IMR-90 (cell line): Measurements from ENCODE around the gene STKLD1. TPM values are rescaled to one million over a fixed set of nuclear protein-coding genes. Genes with fewer than 3 reads are reported as not detected.

Source experiments
- ATAC-seq: fragments of 200-7000 bp; cut with Tn5 transposase; 2 replicates; pipeline ENCODE4 v1.9.1; 2020; ENCODE audit warnings: low read depth, mild to moderate bottlenecking, moderate library complexity
- BruUV-seq: library from RNA; stranded (reverse); fragments of 400-500 nt; replicated peaks from 2 replicates; lab custom pipeline; 2021; lab: Mats Ljungman, UMichigan
- CTCF ChIA-PET: fragments of 300-600 bp; formaldehyde crosslinking; extraction: SDS; loops from one replicate; lab custom pipeline; 2021; ENCODE audit warnings: antibody characterized with exemption; lab: Yijun Ruan, JAX
- POLR2A ChIA-PET: fragments of 300-600 bp; sonication (Branson Sonifier 250); formaldehyde crosslinking; loops from one replicate; lab custom pipeline; 2022; ENCODE audit warnings: antibody characterized with exemption; ENCODE audit not compliant: unreplicated experiment; lab: Charles Lee
- DNase-seq: peaks from one replicate; pipeline ENCODE4 v3.0.0; 2013
- H2AFZ ChIP-seq: replicated peaks from 2 replicates; pipeline ENCODE3; 2013; ENCODE audit warnings: low read length, mild to moderate bottlenecking; ENCODE audit not compliant: poor library complexity
- H2AK5ac ChIP-seq: 2 replicates; pipeline ENCODE4 v1.6.1; 2013; ENCODE audit warnings: low read depth, low read length, inconsistent platforms
- H2AK9ac ChIP-seq: replicated peaks from 2 replicates; pipeline ENCODE3; 2013; ENCODE audit warnings: mild to moderate bottlenecking, low read depth, low read length, moderate library complexity; ENCODE audit not compliant: poor library complexity
- H2BK120ac ChIP-seq: 2 replicates; pipeline ENCODE4 v1.6.1; 2013; ENCODE audit warnings: low read depth, low read length, inconsistent platforms
- H2BK15ac ChIP-seq: 3 replicates; pipeline ENCODE4 v1.6.1; 2013; ENCODE audit warnings: low read depth, low read length, inconsistent platforms
- H2BK20ac ChIP-seq: 2 replicates; pipeline ENCODE4 v1.6.1; 2013; ENCODE audit warnings: low read depth, mild to moderate bottlenecking, inconsistent platforms, low read length, moderate library complexity
- H2BK5ac ChIP-seq: 2 replicates; pipeline ENCODE4 v1.6.1; 2013; ENCODE audit warnings: mild to moderate bottlenecking, low read depth, low read length, inconsistent platforms; ENCODE audit not compliant: poor library complexity, severe bottlenecking
- H3K14ac ChIP-seq: replicated peaks from 2 replicates; pipeline ENCODE4 v1.6.1; 2013; ENCODE audit warnings: low read depth, low read length, inconsistent platforms
- H3K18ac ChIP-seq: 2 replicates; pipeline ENCODE4 v1.6.1; 2013; ENCODE audit warnings: low read depth, low read length, control low read depth
- H3K23ac ChIP-seq: 2 replicates; pipeline ENCODE4 v1.6.1; 2013; ENCODE audit warnings: low read depth, low read length, inconsistent platforms
- H3K27ac ChIP-seq: 2 replicates; pipeline ENCODE4 v1.5.1; 2013; ENCODE audit warnings: mild to moderate bottlenecking, control low read depth, low read length; ENCODE audit not compliant: insufficient read depth
- H3K27me3 ChIP-seq: 2 replicates; pipeline ENCODE4 v1.6.1; 2013; ENCODE audit warnings: low read length; ENCODE audit not compliant: control insufficient read depth, insufficient read depth
- H3K36me3 ChIP-seq: 2 replicates; pipeline ENCODE4 v1.6.1; 2013; ENCODE audit warnings: low read length, mixed read lengths; ENCODE audit not compliant: control insufficient read depth, insufficient read depth
- H3K4ac ChIP-seq: 2 replicates; pipeline ENCODE4 v1.6.1; 2013; ENCODE audit warnings: low read depth, low read length, inconsistent platforms
- H3K4me1 ChIP-seq: 2 replicates; pipeline ENCODE4 v1.6.1; 2013; ENCODE audit warnings: low read length, mixed read lengths; ENCODE audit not compliant: control insufficient read depth, insufficient read depth
- H3K4me2 ChIP-seq: 2 replicates; pipeline ENCODE4 v1.6.1; 2013; ENCODE audit warnings: low read depth, mild to moderate bottlenecking, control low read depth, low read length, moderate library complexity
- H3K4me3 ChIP-seq: 2 replicates; pipeline ENCODE4 v1.5.1; 2013; ENCODE audit warnings: low read depth, mild to moderate bottlenecking, control low read depth, low read length, moderate library complexity; ENCODE audit not compliant: insufficient read depth
- H3K56ac ChIP-seq: 2 replicates; pipeline ENCODE4 v1.6.1; 2013; ENCODE audit warnings: low read length, inconsistent platforms; ENCODE audit not compliant: insufficient read depth; ENCODE audit errors: extremely low read depth
- H3K79me1 ChIP-seq, 2 experiments: 2 replicates each; pipeline ENCODE4 v1.6.1; 2013; ENCODE audit warnings: low read length in 2 of 2, inconsistent platforms in 1 of 2, low read depth in 1 of 2
- H3K9ac ChIP-seq: 2 replicates; pipeline ENCODE4 v1.6.1; 2013; ENCODE audit warnings: low read depth, low read length, control low read depth
- H3K9me1 ChIP-seq: 2 replicates; pipeline ENCODE4 v1.6.1; 2013; ENCODE audit warnings: low read length, inconsistent platforms; ENCODE audit not compliant: insufficient read depth
- H3K9me3 ChIP-seq: 2 replicates; pipeline ENCODE4 v1.6.1; 2013; ENCODE audit warnings: low read length; ENCODE audit not compliant: control insufficient read depth, insufficient read depth
- H4K20me1 ChIP-seq: 2 replicates; pipeline ENCODE4 v1.6.1; 2013; ENCODE audit warnings: low read length, inconsistent platforms; ENCODE audit not compliant: insufficient read depth
- H4K5ac ChIP-seq: 2 replicates; pipeline ENCODE4 v1.6.1; 2013; ENCODE audit warnings: mild to moderate bottlenecking, low read depth, low read length, control low read depth
- H4K8ac ChIP-seq, 2 experiments: 2 replicates each; pipeline ENCODE4 v1.6.1; 2013; ENCODE audit warnings: low read depth in 2 of 2, low read length in 2 of 2, control low read depth in 1 of 2, inconsistent platforms in 1 of 2
- H4K91ac ChIP-seq: 2 replicates; pipeline ENCODE4 v1.6.1; 2013; ENCODE audit warnings: low read depth, low read length, inconsistent platforms; ENCODE audit not compliant: insufficient read depth
- BHLHE40 ChIP-seq: fragments of 150-350 bp; IDR thresholded peaks from 2 replicates; pipeline ENCODE4 v1.6.1; 2016; ENCODE audit warnings: mild to moderate bottlenecking, low read depth, low read length
- CEBPB ChIP-seq: IDR thresholded peaks from 2 replicates; pipeline ENCODE4 v1.6.1; 2012; ENCODE audit warnings: low read depth, low read length, improper control_type of control experiment
- FOS ChIP-seq: fragments of 150-350 bp; IDR thresholded peaks from 2 replicates; pipeline ENCODE4 v1.6.1; 2016; ENCODE audit warnings: low read depth, low read length
- WGBS, 2 experiments: methylation state at CpG; one replicate each; pipeline versions ENCODE4 v1.1.5 to v1.1.7; 2013; ENCODE audit warnings: missing lambda C conversion rate in 2 of 2; ENCODE audit not compliant: insufficient read length in 1 of 2; ENCODE audit errors: extremely low coverage in 2 of 2; 5-methylcytosine and 5-hydroxymethylcytosine counted together
- dilution Hi-C: fragments of 300-500 bp; cut with HindIII; formaldehyde crosslinking; loops from one replicate; pipeline ENCODE4 v1.14.3; 2018; ENCODE audit warnings: low sequenced_read_pairs; ENCODE audit not compliant: unreplicated experiment
- in situ Hi-C: fragments of 300-500 bp; cut with MboI; formaldehyde crosslinking; loops from 3 replicates; pipeline ENCODE4 v1.14.3; 2019; ENCODE audit warnings: low sequenced_read_pairs, inconsistent platforms, mixed read lengths
- intact Hi-C: fragments of 100-400 bp; cut with micrococcal nuclease; formaldehyde crosslinking; loops from 2 replicates; pipeline ENCODE4 v1.10.0; 2022
- polyA plus RNA-seq, 3 experiments: library from polyadenylated mRNA; depleted of rRNA; stranded (reverse); fragments of >200 nt; gene quantifications; 2 replicates each; pipeline ENCODE4 v1.2.3, GENCODE V29; 2012; ENCODE audit warnings: low replicate concordance in 1 of 3
- total RNA-seq: library from RNA; depleted of rRNA; stranded (reverse); fragments of >200 nt; gene quantifications from 2 replicates; pipeline ENCODE4 v1.2.3, GENCODE V29; 2012
- TF ChIP-seq, protein P1 (sequence below): fragments of 150-350 bp; IDR thresholded peaks from 2 replicates; pipeline ENCODE4 v1.6.1; 2017; ENCODE audit warnings: mild to moderate bottlenecking, antibody characterized with exemption, low read length, low read depth

The STKLD1 gene
- total and polyA plus RNA-seq, 2 of the 4 experiments (the other 2 are of a cell fraction) = 0.54 to 0.65 TPM

DNA sequence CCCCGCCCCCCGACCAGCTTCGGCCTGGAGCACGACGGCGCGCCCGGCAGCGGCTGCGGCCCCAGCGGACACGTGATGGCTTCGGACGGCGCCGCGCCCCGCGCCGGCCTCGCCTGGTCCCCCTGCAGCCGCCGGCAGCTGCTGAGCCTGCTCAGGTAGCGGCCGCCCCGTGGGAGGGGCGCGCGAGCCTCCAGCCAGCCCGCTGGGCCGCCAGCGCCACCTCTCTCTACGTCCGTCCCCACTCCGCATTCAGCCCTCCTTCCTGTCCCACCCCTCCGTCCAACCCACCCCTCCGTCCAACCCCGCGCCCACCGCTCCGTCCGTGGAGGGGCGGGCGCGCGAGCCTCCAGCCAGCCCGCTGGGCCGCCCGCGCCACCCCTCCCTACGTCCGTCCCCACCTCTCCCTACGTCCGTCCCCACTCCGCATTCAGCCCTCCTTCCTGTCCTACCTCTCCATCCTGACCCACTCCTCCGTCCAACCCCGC, 52.5 kb downstream of the STKLD1 start:
- no peak overlapping the region for H2AK9ac ChIP-seq
- WGBS, 2 experiments = 1% methylated on average over 16 of the region's 57 CpGs; no CpG with 5 or more reads in 1 of the 2 experiments
- peaks cover under 1% of the 10 kb centered on the region; the same call in 1 of the 2 replicates for H4K20me1 ChIP-seq
- H3K4me2 ChIP-seq = peak overlapping the region; percentile 55; the same call in 1 of the 2 replicates
- H3K36me3 ChIP-seq = peaks cover 4% of the 10 kb centered on the region; the same call in 1 of the 2 replicates
- in situ Hi-C loops (no loop called here), intact Hi-C loops (no loop called here), dilution Hi-C loops (no loop called here)
- no peak overlapping the region for H2AK5ac ChIP-seq
- CTCF ChIA-PET = no interaction called here
- no peak overlapping the region for H3K23ac ChIP-seq
- no peak overlapping the region for H3K18ac ChIP-seq
- H2BK20ac ChIP-seq = no peak overlapping the region
- peak overlapping the region; percentile 79 for H2AFZ ChIP-seq
- peaks cover under 1% of the 10 kb centered on the region; the same call in 1 of the 2 replicates for H3K4me1 ChIP-seq
- ATAC-seq (peak; percentile 56), DNase-seq (no peak)
- H2BK5ac ChIP-seq = no peak overlapping the region
- H2BK15ac ChIP-seq = no peak overlapping the region
- peak overlapping the region; percentile 4; the same call in 1 of the 2 replicates for H3K4me3 ChIP-seq
- H4K5ac ChIP-seq = no peak overlapping the region
- H3K9ac ChIP-seq = no peak overlapping the region
- no peak overlapping the region for H3K27ac ChIP-seq
- no peak overlapping the region for H4K8ac ChIP-seq
- H4K91ac ChIP-seq = no peak overlapping the region
- peaks cover 8% of the 10 kb centered on the region for H3K9me1 ChIP-seq
- no peaks in the 10 kb centered on the region for H3K79me1 ChIP-seq
- BruUV-seq = no TSS peak
- TF ChIP-seq BHLHE40 = no peak
- no peak for TF ChIP-seq CEBPB
- TF ChIP-seq, protein P1, sequence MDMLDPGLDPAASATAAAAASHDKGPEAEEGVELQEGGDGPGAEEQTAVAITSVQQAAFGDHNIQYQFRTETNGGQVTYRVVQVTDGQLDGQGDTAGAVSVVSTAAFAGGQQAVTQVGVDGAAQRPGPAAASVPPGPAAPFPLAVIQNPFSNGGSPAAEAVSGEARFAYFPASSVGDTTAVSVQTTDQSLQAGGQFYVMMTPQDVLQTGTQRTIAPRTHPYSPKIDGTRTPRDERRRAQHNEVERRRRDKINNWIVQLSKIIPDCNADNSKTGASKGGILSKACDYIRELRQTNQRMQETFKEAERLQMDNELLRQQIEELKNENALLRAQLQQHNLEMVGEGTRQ = peak; percentile 38; the same call in 1 of the 2 replicates
- TF ChIP-seq FOS = no peak
- H3K9me3 ChIP-seq = no peaks in the 10 kb centered on the region
- no peak overlapping the region for H3K4ac ChIP-seq
- POLR2A ChIA-PET = no interaction called here
- peaks cover 15% of the 10 kb centered on the region for H3K27me3 ChIP-seq
- H3K56ac ChIP-seq = no peak overlapping the region
- no peak overlapping the region for H3K14ac ChIP-seq
- H2BK120ac ChIP-seq = no peak overlapping the region
